ENCODE measurements around the gene COL13A1.

Gene COL13A1

DNA sequence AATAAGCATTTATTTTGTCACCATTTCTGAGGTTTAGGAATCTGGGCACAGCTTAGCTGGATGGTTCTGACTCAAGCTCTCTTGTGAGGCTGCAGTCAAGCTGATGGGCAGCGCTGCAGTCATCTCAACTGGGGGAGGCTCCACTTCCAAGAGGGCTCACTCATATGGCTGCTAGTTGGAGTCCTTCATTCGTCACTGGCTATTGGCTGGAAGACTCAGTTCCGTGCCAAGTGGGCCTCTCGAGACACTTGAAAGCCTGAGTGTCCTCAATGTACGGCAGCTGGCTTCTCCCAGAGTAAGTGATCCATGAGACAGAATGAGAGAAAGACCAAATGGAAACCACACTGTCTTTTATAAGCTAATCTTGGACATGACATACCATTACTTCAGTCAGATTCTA lies 21.6 kb upstream of the COL13A1 start:
- TF ChIP-seq, protein P1, sequence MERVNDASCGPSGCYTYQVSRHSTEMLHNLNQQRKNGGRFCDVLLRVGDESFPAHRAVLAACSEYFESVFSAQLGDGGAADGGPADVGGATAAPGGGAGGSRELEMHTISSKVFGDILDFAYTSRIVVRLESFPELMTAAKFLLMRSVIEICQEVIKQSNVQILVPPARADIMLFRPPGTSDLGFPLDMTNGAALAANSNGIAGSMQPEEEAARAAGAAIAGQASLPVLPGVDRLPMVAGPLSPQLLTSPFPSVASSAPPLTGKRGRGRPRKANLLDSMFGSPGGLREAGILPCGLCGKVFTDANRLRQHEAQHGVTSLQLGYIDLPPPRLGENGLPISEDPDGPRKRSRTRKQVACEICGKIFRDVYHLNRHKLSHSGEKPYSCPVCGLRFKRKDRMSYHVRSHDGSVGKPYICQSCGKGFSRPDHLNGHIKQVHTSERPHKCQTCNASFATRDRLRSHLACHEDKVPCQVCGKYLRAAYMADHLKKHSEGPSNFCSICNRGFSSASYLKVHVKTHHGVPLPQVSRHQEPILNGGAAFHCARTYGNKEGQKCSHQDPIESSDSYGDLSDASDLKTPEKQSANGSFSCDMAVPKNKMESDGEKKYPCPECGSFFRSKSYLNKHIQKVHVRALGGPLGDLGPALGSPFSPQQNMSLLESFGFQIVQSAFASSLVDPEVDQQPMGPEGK (CRISPR knock-in tag; IDR thresholded peaks at IDR 0.05; ENCODE audit: borderline replicate concordance), result no peak
- TF ChIP-seq ZNF565 (CRISPR knock-in tag; conservative IDR thresholded peaks at IDR 0.05; ENCODE audit: low read depth) (no peak), CREB5 (CRISPR knock-in tag; IDR thresholded peaks at IDR 0.05; ENCODE audit: low read depth) (no peak), ZC3H10 (CRISPR knock-in tag; IDR thresholded peaks at IDR 0.05) (no peak), ZNF8 (CRISPR knock-in tag; IDR thresholded peaks at IDR 0.05) (no peak)
- ATAC-seq, result no peak

DNA sequence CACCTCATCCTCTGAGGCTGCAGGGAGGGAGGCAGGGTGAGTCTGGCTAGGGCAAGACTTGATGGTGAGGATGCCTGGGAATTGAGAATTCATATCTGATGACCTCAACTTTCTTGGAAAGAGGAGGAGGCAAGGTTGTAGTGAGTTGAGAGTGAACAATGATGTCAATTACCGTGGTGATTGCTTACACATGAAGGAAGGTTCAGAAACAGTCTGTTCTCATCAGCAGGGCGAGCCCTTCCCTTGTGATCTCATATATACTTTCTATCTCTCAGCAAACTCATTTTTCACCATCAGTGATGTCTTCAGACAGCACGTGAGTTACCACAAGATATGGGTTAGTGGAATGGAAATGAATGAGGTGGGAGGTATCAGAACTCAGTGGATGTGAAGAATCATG lies 20.1 kb upstream of the COL13A1 start:
- TF ChIP-seq ZFP3 (CRISPR knock-in tag; IDR thresholded peaks at IDR 0.05) (no peak), ISL1 (CRISPR knock-in tag; IDR thresholded peaks at IDR 0.05) (no peak), TSHZ2 (CRISPR knock-in tag; IDR thresholded peaks at IDR 0.05) (no peak), ESRRG (CRISPR knock-in tag; IDR thresholded peaks at IDR 0.05) (no peak), ARNTL (CRISPR knock-in tag; IDR thresholded peaks at IDR 0.05; ENCODE audit: borderline replicate concordance, low read depth) (no peak), ZFP30 (CRISPR knock-in tag; IDR thresholded peaks at IDR 0.05) (no peak), RARB (CRISPR knock-in tag; IDR thresholded peaks at IDR 0.05) (no peak), OSR1 (CRISPR knock-in tag; IDR thresholded peaks at IDR 0.05) (no peak), CSRNP3 (CRISPR knock-in tag; IDR thresholded peaks at IDR 0.05) (no peak), TOX (CRISPR knock-in tag; IDR thresholded peaks at IDR 0.05; ENCODE audit: borderline replicate concordance) (no peak), PPARA (CRISPR knock-in tag; IDR thresholded peaks at IDR 0.05; ENCODE audit: borderline replicate concordance) (no peak), GLIS3 (CRISPR knock-in tag; IDR thresholded peaks at IDR 0.05) (no peak), CREB5 (CRISPR knock-in tag; IDR thresholded peaks at IDR 0.05; ENCODE audit: low read depth) (no peak), SNAI2 (CRISPR knock-in tag; IDR thresholded peaks at IDR 0.05) (no peak), ZNF8 (CRISPR knock-in tag; IDR thresholded peaks at IDR 0.05) (no peak), TCF4 (CRISPR knock-in tag; IDR thresholded peaks at IDR 0.05; ENCODE audit: borderline replicate concordance) (no peak), ZNF70 (CRISPR knock-in tag; IDR thresholded peaks at IDR 0.05) (no peak), BACH2 (CRISPR knock-in tag; IDR thresholded peaks at IDR 0.05; ENCODE audit: borderline replicate concordance) (no peak), ZNF565 (CRISPR knock-in tag; conservative IDR thresholded peaks at IDR 0.05; ENCODE audit: low read depth) (no peak)
- TF ChIP-seq, protein P1 (CRISPR knock-in tag; IDR thresholded peaks at IDR 0.05; ENCODE audit: borderline replicate concordance), result no peak
- no peak for ATAC-seq

All from SK-N-SH treated with all-trans-retinoic acid at 6 μM for 48 hours (cell line).